C4-2B (cell line): ENCODE results near the gene NNT.
"Not testable (repeated sequence)": the region's sequence is repeated elsewhere in the genome, so short reads cannot be mapped to it uniquely, and the experiment has no call there.

Experiments used
- H3K27ac ChIP-seq: fragments of 450-650 bp; 2 replicates; pipeline ENCODE4 v1.5.1; 2017
- ZFX ChIP-seq: fragments of 450-650 bp; IDR thresholded peaks from 2 replicates; pipeline ENCODE4 v1.6.1; 2017
- TF ChIP-seq, protein P1 (sequence below): fragments of 450-650 bp; conservative IDR thresholded peaks from 2 replicates; pipeline ENCODE4 v1.5.1; 2017; ENCODE audit warnings: mild to moderate bottlenecking

The NNT gene

DNA sequence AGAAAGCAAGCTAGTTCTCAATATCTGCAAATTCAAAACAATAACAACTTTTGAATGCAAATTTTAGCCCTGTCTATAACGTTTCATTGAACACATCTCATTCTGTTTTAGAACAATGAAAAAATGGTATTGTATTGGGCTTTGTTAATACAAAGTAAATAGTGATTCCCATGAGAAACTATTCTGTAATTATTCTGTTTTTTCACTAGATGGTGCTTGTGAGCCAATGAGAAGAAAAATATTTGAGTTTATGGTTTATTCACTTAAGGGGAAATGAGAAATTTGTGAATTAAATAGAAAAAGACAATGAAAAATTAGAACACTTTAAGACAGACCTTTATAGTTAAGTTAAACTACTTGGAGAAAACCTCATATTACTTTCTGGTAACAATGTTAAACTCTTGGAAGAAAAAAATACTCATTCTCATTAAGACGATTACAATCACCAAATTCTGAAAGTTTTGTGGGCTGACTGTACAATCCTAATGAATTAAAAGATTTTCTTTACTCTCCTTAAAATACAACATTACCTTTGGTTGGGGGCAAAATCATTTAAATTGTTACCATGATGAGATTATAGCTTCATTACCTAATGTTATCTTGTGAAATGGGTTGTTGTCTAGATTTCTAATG, 127.0 kb downstream of the NNT start:
- no peak overlapping the region for H3K27ac ChIP-seq
- no peak for TF ChIP-seq ZFX
- TF ChIP-seq, protein P1, sequence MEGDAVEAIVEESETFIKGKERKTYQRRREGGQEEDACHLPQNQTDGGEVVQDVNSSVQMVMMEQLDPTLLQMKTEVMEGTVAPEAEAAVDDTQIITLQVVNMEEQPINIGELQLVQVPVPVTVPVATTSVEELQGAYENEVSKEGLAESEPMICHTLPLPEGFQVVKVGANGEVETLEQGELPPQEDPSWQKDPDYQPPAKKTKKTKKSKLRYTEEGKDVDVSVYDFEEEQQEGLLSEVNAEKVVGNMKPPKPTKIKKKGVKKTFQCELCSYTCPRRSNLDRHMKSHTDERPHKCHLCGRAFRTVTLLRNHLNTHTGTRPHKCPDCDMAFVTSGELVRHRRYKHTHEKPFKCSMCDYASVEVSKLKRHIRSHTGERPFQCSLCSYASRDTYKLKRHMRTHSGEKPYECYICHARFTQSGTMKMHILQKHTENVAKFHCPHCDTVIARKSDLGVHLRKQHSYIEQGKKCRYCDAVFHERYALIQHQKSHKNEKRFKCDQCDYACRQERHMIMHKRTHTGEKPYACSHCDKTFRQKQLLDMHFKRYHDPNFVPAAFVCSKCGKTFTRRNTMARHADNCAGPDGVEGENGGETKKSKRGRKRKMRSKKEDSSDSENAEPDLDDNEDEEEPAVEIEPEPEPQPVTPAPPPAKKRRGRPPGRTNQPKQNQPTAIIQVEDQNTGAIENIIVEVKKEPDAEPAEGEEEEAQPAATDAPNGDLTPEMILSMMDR, result peak; percentile 80

DNA sequence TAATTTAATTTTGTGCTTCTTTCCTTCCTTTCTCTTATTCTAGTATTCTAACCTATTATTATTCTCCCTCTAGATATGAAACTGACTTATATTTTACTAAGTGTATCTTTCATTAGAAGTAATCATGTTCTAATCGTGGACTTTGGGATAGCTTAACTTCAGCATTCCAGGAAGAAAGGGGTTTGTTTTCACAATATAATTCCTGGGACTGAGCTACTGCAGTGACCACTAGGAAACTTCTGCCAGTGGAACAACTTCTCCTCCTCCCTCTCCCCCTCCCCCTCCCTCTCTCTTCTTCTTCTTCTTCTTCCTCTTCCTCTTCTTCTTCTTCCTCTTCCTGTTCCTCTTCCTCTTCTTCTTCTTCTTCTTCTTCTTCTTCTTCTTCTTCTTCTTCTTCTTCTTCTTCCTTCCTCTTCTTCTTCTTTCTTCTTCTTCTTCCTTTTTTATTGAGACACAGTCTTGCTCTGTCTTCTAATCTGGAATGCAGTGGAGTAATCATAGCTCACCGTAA, 127.9 kb downstream of the NNT start:
- no peak overlapping the region for H3K27ac ChIP-seq
- TF ChIP-seq ZFX, result no peak
- TF ChIP-seq, protein P1, result no peak

DNA sequence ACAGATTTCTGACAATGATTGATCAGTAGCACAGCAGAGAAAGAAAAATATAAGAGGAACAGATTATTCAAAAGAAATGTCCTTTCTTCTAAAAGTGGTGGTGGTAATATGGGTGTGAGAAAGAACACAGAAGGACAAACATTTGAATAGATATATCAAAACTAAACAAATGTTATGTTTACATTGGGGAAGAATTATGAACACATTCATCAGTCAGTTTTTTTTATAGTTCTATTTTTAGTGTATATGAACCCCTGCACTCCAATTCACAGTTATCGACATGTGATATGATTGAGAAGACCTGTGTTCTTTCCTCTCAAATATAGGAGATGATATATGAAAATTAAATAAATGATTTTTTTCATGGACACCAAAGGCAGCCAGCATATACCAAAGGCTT, 128.6 kb downstream of the NNT start:
- TF ChIP-seq, protein P1, result no peak
- TF ChIP-seq ZFX, result no peak
- H3K27ac ChIP-seq, result no peak overlapping the region

DNA sequence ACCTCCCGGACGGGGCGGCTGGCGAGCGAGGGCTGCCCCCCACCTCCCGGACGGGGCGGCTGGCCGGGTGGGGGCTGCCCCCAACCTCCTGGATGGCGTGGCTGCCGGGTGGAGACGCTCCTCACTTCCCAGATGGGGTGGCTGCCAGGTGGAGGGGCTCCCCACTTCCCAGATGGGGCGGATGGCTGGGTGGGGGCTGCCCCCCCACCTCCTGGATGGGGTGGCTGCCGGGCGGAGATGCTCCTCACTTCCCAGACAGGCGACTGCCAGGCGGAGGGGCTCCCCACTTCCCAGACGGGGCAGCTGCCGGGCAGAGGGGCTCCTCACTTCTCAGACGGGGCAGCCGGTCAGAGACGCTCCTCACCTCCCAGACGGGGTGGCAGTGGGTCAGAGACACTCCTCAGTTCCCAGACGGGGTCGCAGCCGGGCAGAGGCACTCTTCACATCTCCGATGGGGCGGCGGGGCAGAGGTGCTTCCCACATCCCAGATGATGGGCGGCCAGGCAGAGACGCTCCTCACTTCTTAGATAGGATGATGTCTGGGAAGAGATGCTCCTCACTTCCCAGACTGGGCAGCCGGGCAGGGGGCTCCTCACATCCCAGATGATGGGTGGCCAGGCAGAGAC, 143.1 kb downstream of the NNT start:
- H3K27ac ChIP-seq, result not testable (repeated sequence)

DNA sequence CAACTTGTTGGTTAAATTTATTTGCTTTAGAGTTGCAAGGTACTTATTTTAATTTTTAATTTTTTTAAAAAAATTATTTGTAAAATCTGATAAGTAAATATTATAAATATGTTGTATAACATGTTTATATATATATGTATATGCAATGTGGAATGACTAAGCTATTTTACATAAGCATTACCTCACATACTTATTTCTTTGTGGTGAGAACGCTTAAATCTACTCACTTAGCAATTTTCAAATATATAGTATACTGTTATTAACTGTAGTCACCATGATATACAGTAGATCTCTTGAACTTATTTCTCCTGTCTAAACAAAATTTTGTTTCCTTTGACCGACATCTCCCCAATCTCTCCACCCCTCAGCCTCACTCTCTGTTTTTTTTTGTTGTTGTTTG, 147.8 kb downstream of the NNT start:
- no peak overlapping the region for H3K27ac ChIP-seq
- TF ChIP-seq ZFX, result no peak
- TF ChIP-seq, protein P1, result no peak

DNA sequence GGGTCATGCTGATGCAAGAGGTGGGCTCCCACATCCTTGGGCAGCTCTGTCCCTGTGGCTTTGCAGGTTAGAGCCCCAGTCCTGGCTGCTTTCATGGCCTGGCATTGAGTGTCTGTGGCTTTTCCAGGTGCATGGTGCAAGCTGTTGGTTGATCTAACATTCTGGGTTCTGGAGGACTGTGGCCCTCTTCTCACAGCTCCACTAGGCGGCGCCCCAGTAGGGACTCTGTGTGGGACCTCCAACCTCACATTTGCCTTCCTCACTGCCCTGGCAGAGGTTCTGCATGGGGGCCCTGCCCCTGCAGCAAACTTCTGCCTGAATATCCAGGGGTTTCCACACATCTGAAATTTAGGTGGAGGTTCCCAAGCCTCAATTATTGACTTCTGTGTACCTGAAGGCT, 150.1 kb downstream of the NNT start:
- no peak overlapping the region for H3K27ac ChIP-seq
- TF ChIP-seq, protein P1, result peak; percentile 32
- TF ChIP-seq ZFX, result no peak
